Stimulated activated CD4-positive, alpha-beta T cell treated with anti-CD3 and anti-CD28 coated beads, Interleukin-1b, Interleukin-23, amount 100 ng/mL, for 4 hours (primary cell): Measurements from ENCODE around the gene MILR1.
A peak's percentile ranks its signal among the peaks of the same experiment; 100 is the strongest.
"Not testable (repeated sequence)": the region's sequence is repeated elsewhere in the genome, so short reads cannot be mapped to it uniquely, and the experiment has no call there.

Source experiments
- DNase-seq, 2 donors: peaks; one replicate each; pipeline ENCODE4 v3.0.0-alpha.2; 2020; ENCODE audit warnings: low read depth in 2 of 2

Gene MILR1

DNA sequence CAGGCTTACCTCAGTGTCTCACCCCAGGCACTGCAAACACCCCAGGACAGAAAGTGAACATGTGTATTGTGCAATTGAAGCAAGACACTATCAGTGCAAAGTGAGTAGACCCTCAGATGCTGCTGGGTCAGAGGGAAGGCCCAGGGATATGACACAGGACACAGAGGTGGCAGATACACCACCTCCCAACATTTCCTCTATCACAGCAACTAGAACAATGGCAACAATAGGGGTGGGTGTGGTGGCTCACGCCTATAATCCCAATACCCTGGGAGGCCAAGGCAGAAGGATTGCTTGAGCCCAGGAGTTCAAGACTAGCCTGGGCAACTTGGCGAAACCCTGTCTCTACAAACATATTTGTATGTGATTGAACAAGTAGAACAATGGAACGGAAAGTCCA, 22.5 kb downstream of the MILR1 start:
- no peak for DNase-seq

- DNase-seq, result no peak
Observed at GRCh38 chr17:64472564-64472963, 23.6 kb downstream of the MILR1 start.

DNA sequence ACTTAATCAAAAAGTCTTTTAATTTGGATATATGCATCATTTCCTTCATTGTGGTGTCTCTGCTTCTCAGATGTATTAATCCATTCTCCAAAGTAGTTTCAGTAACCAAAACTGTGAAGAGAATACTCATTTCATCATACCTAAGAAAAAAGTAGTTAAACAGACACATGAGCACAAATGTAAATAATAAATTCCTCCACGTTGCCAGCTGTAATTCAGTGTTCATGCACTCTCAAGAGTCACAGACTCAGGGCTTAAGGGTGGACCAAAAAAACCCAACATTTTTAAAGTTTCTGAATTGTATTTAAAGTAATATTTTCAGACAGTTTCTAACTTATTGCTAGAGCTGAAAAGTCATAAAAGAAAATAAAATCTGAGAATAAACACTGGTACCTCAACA, 28.9 kb downstream of the MILR1 start:
- DNase-seq, result no peak

- no peak for DNase-seq
Observed at GRCh38 chr17:64480951-64481350, 32.0 kb downstream of the MILR1 start.

DNA sequence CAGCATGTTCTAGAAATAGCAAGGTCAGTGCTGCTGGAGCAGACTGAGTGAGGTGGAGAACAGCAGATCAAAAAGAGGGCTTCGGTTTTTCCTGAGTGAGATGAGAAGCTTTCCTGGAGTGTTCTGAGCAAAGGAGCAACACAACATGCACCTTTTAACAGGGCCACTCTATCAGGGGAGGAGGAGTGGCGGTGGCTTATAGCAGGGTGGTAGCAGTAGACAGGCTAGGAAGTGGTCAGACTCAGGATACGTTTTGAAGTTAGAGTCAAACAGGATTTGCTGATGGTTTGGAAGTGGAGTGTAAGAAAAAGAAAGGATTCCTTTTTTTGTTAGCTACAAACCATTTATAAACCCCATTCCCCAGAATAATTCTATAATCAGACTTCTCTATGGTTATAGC, 35.5 kb downstream of the MILR1 start:
- no peak for DNase-seq

DNA sequence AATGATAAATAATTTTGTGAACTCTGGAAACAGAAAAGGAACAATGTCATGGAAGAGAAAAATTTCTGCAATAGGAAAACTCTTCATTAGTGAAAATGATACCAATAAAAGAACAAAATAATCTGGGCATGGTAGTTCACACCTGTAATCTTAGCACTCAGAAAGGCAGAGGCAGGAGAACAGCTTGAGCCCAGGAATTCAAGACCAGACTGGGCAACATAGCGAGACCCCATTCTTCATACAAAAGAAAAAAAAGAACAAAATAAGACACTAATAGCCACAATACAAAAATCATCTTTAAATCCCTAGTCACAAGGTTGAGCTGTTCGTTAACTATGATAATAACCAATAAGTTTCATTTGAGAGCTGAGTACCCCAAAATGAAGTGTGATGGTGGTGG, 39.4 kb downstream of the MILR1 start:
- DNase-seq, result no peak

- DNase-seq, result peak; percentile 22 to 28
Observed at GRCh38 chr17:64491034-64491860, 42.3 kb downstream of the MILR1 start.

- no peak for DNase-seq
Observed at GRCh38 chr17:64491994-64492393, 43.1 kb downstream of the MILR1 start.

GRCh38 chr17:64492481-64493109, 43.7 kb downstream of the MILR1 start:
- DNase-seq, result peak in 1 of 2 donors; percentile 37

DNA sequence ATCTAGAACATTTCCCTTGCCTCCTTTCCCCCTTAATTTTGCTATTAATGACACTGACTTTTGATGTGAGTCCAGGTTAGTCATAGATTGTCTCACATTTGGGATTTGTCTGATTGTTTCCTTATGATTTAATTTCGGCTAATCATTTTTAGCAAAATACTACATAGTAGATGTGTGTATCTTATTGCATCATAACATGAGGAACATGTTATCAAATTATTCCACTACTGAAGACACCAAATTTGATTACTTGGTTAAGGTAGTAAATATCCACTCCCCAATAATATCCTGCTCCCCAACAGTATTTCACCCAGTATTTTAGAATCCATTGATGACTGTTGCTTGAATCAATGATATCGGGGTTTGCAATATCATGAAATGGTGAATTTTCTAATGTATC, 45.2 kb downstream of the MILR1 start:
- no peak for DNase-seq

- DNase-seq, result not testable (repeated sequence)
Observed at GRCh38 chr17:64495300-64495699, 46.4 kb downstream of the MILR1 start.

DNA sequence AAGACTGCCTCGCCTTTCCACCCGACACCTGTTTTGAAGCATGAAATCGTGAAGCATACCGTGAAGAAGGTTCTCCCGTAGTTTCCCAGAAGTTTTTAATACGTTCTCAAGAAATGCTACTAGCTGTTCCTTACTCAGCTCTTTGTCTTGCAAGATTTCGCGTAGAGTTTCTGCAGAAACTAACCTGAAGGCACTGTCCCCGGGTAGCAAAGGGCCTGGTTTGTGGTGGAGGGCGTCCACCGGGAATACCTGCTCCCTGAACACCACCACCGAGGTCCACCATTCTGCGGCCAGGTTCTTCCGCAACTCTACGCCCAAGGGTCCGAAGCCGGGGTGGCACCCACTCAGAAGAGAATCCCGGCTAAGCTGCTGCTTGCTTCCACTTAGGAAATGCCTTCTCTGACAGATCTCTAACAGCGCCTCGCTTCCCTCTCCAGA, 47.5 kb downstream of the MILR1 start:
- no peak for DNase-seq

DNA sequence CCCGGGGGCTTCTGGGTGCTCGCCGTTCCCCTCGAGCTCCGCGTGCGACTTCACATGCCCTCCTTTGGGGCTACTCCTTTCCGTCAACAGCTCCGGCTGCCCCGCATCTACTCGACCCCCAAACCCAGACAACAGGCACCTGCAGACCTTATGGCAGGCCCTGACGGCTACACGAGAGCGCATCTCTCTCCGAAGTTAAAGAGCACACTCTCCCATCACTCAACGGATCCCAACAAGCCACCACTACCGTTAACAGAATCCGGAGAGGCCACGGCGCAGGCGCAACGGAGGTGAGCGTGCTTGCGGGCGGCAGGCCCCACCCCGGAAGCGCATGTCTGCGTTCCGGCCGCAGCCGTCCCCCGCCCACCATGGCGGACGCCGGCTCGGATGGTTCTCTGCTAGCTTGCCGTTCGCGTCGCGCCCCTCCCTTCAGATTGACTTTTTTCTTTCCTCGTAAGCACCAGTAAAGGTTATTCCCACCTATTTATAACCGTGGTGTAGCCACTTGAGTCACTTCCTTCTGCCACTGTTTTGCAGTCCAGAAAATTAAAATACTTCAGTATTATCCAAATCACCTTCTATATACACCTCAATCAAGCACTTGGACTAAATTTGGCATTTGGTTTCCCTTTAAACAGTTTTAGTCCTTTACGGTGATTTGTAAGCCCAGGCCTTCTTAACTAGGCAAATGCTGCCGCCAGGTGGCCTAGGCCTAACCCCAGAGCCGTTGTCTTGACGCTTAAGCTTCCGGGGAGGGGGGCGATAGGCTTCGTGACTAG, 48.1 kb downstream of the MILR1 start, which contains the start of gene POLG2:
POLG2 (minus strand) TSS at position 269 of the 779 bp plus-strand sequence; CDS start at position 183, 86 bp downstream.
- peak; percentile 92 to 94 for DNase-seq

DNA sequence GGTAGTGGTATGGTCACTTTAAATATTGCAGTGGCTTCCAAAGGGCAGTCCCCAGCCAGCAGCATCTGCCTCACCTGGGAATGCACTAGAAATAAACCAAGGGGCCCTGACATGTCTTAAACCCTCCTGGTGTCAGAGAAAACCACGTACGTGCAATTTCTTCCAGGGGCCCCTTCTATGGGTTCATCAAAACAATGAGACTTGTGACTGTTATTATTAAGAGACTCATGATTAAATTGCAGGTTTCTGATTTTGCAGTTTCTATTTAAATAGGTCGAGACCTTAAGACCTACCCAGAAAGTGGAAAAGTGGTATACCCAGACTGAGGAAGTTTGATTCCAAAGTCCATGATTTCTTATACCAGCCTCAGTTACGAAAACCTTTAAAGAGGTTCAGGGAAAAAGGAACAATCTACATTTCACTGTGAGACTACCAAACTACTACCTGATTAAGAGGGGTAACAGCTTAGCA, 48.7 kb downstream of the MILR1 start:
- no peak for DNase-seq

DNA sequence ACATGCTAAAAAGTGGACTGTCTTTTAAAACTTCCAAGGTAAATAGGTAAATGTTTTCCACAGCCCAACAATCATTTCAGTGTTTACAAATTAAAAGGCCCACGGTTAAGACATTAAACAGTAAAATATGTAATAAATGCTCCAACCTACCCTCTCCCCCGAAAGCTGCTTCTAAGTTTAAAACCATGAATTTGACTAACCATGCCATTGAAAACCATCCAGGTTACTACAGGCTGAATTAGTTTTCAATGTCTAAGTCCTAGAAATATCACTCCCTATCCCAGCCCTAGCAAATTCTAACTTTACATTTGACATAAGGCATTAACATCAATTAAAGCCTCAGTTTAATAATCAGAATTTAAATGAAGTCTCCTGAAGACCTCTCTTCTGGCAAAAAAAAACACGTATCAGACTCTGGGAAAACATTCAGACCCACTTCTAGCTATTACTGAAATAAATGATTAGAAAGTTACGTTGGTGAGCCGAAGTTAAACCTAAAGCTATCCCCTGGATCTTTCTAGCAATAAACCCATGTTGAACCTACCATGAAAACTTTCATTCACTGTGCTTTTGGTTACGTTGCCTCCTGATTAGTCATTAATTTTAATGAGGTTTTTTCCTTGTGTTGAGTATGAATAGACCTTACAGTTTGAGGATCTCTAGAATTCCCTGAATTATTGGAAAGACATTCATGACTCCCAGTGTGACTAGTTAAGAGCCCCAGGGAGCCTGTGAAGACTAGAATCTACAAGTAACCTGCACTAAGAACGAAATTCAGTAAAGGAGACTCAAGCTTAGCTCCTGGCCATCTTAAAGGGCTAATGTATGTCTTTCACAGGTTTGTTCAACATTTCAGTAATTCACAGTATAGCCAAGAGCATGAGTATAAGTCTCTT, 49.6 kb downstream of the MILR1 start:
- DNase-seq, result no peak

- DNase-seq, result no peak
Observed at GRCh38 chr17:64499805-64500486, 51.0 kb downstream of the MILR1 start.

GRCh38 chr17:64500487-64500859, 51.6 kb downstream of the MILR1 start:
- no peak for DNase-seq

DNA sequence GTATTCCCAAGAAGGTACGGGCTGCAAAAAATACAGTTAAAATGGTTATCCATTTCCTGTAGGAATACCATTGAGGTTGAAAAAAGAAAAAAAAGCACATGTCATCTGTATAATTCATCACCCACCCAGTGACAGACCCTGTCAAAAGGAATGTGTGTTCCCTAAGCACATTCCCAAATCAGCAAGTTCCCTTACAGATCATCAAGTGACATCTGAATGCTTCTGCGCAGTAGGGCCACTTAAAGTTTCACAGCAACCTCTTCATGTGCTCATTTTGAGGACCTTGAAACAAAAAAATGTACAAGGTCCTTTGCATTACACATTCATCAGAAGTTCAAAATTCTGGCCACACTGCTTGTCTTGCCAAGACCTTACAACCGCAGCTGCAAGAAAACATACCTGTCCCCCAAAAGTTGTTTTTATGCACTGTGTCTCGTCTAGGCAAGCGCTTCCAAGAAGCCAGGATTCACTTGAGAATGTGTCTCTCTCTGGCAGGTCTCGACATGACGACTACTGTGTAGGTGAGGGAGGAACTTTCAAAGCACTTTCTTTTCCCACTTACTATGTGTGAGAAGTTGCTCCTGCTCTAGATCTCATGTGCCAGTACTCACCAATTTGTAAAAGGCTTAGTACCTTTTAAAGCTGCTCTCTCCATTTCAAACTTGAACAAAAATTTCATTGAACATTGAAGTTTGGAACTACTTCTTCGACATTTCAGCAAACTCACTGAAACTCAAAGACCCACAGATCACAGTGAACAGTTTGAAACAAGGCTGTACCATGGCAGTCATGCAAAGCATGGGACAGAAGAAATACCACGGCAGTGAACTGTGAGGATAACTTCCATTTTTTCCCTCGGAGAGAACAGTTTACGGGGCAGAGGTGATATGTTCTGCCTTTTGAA, 52.2 kb downstream of the MILR1 start:
- no peak for DNase-seq

DNA sequence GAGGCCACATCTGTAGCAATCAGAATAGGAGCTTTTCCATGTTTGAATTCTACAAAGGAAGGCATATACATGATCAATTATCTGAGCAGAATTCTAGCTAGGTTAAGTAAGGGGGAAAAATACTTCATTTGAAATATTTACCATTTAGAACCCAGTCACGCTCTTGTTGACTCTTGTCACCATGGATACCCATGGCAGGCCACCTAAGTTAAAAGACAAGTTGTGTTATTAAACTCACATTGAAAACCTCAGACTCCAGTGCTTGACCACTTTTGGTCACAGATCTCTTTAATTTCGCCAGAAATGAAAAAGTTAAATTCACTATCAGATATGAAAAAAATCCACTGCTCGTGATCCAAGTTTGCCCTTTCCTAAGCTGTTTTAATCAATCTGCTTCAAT, 53.1 kb downstream of the MILR1 start:
- DNase-seq, result no peak

GRCh38 chr17:64502809-64503208, 53.9 kb downstream of the MILR1 start:
- no peak for DNase-seq
